ENCODE data around the gene ALKBH8.
"Not testable (repeated sequence)": the region's sequence is repeated elsewhere in the genome, so short reads cannot be mapped to it uniquely, and the experiment has no call there.

ALKBH8 gene

GRCh38 chr11:107565219-107565937, at the start of gene ALKBH8:
ALKBH8 (minus strand) TSS chr11:107565735; CDS start chr11:107560893, 4,842 bp downstream.
- peak; percentile 78 for DNase-seq

DNA sequence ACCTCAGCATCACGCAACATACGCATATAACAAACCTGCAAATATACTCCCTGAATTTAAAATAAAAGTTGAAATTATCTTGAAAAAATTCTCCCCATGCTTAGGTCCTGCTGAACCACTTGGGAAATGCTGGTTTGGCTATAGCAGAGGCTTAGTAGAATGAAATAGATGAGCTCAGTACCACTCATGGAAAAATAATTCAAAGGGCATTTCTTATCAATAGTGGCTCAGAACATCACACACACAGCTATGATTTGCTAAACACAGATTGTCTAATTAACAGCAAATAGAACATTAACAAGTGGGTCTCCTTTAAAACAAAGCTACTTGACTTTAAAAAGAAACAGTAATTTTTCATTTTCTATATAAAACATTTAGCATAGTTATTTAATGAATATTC, 46.9 kb upstream of the ALKBH8 start:
- DNase-seq = no peak

- no peak for DNase-seq
Measured at GRCh38 chr11:107609400-107610218, 44.1 kb upstream of the ALKBH8 start.

DNA sequence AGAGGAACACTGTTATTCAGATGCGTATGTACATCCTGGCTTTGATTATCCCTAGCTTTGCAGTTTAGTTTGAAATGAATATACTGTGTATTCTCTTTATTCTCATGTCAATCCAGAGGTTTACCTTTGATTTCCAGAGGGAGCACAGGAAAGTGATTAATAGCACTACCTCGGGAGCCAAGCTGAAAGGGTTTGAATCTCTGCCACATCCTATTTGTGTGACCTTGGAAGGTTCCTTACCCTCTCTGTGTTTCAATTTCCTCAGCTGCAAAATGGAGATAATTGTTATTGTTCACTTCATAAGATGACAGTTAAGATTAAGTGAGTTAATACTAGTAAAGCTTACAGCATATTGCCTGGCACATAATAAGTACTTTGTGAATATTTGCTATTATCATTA, 43.3 kb upstream of the ALKBH8 start:
- no peak for DNase-seq

- no peak for DNase-seq
Measured at GRCh38 chr11:107606141-107606540, 40.6 kb upstream of the ALKBH8 start.

- no peak for DNase-seq
Measured at GRCh38 chr11:107605061-107606006, 39.8 kb upstream of the ALKBH8 start.

GRCh38 chr11:107598225-107599139, 32.9 kb upstream of the ALKBH8 start:
- no peak for DNase-seq

DNA sequence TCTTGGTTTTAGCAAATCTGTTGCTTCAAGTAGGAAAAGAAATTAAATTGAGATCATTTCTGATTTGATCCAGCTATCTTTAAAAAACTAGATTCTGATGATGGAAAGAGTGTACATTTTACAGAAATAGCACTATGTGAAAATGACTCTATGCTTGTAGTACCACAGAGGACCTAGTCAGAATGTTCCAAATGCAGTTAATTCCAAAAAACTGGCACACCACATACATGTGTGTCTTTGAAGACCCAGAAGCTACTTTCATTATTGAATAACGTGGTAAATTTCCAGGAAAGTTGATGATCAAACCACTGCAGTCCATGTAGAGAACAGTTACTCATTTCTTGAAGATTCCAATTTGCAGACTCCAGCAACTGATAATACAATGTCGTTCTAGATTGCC, 29.2 kb upstream of the ALKBH8 start:
- no peak for DNase-seq

DNA sequence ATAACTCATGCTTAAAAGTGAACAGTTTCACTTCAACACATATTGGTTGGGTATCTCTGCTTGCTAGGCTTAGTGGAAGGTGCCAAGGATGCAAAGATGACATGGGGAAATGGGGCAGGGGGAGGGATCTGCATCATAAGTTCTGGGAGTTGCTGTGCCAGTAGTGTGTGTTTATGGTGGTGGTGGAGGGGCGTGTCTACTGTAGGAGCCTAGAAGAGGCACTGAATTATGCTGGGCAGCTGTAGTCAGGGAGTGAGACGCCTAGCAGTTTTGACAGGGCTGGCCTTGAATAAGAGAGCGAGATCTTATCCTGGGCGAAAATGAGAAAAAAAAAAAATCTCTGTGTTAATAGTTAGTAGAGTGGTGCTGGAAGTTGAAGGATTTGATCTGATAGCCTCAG, 28.4 kb upstream of the ALKBH8 start:
- no peak for DNase-seq

DNA sequence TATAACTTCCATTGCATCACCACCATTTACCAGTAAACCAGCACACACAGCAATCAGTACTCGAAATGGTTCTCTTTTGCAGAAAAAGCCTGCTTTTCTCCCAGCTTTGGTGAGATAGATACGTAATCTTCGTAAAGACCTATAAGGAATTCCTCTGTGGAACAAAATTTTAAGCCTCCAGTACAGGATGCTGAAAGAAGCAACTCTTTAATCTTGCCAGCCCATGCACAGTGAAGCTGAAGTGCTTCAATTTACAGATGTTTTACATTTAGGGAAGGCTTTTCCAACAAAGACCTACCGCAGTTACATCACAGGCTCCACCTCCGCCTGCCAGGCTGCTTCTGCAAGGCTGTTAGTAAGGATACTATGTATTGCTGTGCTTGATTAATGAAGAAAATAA, 27.3 kb upstream of the ALKBH8 start:
- no peak for DNase-seq

- DNase-seq = no peak
Measured at GRCh38 chr11:107592231-107592590, 26.7 kb upstream of the ALKBH8 start.

DNA sequence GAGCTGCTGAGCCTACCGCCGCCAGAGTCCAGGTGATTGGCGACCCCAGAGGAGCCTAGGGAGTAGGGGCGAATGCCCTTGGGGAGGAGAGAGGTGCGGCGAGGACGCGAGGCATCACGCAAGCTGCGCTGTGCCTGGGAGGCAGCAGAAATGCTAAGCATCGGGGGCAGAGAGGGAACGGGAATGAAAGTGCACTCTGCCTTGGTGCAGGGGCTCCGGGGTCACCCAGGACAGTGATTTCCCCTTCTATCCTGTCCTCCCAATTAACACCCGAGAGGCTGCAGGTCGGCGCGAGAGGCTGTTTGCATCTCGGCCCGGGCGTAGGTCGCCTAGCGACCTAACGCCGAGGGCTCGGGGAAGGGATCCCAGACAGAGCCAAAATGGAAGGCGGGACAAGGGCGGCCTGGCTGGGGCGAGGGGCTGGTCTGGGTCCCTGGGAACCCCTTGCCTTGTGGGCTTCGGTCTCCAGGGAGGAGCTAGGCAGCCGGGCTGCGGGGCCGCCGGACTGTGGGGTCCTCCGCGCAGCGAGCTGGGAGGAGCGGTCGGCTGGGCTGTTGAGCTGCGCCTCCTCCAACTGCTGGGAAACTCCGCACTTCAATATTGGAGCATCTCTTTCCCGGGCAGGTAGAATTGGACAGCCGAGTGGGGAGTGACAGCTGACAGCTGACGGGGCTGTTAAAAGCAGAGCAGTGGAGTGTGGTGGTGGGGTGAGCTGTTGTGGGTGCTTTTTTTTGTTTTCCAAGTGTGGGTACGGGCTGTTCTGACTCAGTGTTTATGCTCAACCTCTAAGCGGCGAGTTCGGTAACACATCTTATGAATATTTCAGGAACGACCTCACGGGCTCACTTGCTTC, 26.1 kb upstream of the ALKBH8 start:
- peak; percentile 14 for DNase-seq

- peak; percentile 39 for DNase-seq
Measured at GRCh38 chr11:107590460-107591377, 25.2 kb upstream of the ALKBH8 start, which contains the start of gene ELMOD1. ELMOD1 (plus strand) TSS chr11:107591147; CDS start chr11:107618190, 27,043 bp downstream.

DNA sequence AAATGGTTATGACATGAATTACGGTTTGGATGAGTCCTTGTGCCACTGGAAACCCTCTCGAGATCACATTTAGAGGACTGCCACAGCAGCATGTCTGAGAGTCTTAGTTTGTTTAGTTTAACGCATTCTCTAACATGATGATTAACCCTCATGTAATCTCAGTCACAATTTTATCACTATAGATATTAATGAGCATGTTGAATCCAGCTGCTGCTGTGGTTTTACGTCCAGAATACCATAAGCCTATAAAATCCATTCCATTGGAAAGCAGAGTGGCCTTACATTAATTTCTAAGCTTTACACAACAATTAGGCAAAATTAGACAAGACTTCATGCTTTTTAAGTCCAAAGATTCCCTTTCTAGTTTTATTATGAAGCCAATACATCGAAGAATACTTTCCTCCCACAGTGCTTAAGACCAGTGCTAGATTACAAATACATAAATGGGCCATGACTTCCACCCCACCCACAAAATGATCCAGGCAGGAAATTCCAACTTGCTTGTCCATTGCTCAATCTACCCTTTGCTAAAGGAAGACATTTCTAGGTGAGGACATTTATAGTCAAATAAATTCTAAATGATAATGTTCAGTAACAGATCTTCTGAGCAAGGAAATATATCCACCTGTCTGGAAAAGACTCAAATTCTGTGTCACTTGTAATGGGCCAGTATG, 21.9 kb upstream of the ALKBH8 start:
- no peak for DNase-seq

- DNase-seq = no peak
Measured at GRCh38 chr11:107583629-107584195, 18.2 kb upstream of the ALKBH8 start.

DNA sequence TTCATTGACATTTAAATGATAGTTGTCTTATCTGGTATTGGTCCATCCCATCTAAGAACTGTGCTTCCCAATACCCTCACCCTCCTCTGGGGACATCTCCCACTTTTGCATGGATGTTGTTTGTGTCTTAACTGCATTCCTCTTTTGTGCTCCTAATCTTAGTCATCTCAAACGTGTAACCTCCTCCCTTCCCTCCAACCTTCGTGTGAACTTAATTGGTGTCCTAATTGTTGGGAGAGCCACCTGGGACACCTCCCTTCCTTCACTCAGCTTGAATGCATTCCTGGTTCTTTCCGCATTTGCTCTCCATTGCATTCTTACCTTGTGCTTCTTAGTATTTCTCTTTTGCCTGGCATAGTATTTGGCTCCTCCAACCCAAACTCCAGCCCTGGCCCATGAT, 15.6 kb upstream of the ALKBH8 start:
- DNase-seq = no peak

DNA sequence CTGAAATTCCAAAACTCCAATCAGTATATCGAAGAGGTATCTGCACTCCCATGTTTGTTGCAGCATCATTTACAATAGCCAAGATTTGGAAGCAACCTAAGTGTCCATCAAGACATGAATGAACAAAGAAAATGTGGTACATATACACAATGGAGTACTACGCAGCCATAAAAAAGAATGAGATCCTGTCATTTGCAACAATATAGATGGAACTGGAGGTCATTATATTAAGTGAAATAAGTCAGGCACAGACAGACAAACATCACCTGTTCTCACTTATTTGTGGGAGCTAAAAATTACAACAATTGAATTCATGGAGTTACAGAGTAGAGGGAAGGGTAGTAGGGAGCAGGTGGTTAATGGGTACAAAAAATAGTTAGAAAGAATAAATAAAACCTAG, 13.6 kb upstream of the ALKBH8 start:
- not testable (repeated sequence) for DNase-seq

- DNase-seq = no peak
Measured at GRCh38 chr11:107577346-107577711, 11.8 kb upstream of the ALKBH8 start.

Data from stimulated activated CD4-positive, alpha-beta T cell treated with anti-CD3 and anti-CD28 coated beads, Interleukin-4, amount 100 ng/mL, for 1 hour (primary cell).